ENCODE measurements around the gene KIF18A.

DNA sequence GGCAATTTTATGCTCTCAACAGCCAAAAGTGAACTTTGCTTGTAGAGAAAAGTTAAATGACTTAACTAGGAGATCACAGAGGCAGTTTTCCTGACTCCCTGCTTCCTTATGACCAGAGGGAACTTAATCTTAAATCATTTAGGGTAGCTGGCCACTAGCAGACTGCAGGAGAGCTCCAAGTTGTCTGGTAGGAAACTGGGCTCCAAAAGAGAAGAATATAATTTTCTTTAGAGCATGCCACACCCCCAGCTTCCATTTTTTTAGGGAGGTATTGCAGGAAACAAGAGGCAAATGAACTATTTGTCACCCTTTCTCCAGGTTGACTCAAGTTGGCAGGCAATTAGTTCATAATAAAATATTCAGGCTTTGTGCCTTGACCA is 2.9 kb upstream of the KIF18A start:
- TF ChIP-seq THRA (IDR thresholded peaks at IDR 0.05) = no peak
- no peak for TF ChIP-seq ZFP36 (IDR thresholded peaks at IDR 0.05; ENCODE audit: low read depth, low read length, partially characterized antibody)
- no peak for TF ChIP-seq CTCF (IDR thresholded peaks at IDR 0.05 in 2 of 3, conservative IDR thresholded peaks at IDR 0.05 in 1 of 3; ENCODE audit: insufficient read depth in 2 of 3, low read depth in 1 of 3, low read length in 3 of 3)
- TF ChIP-seq POLR2AphosphoS5 (IDR thresholded peaks at IDR 0.05; ENCODE audit: control insufficient read depth, insufficient read depth, low read depth, low read length) = no peak

All from K562 (cell line).